DMS 273 (cell line): ENCODE results near the gene WDR59.

Source experiments
- DNase-seq: peaks from one replicate; lab custom pipeline; 2025; ENCODE audit not compliant: unreplicated experiment; lab: John Stamatoyannopoulos, UW

The WDR59 gene

DNA sequence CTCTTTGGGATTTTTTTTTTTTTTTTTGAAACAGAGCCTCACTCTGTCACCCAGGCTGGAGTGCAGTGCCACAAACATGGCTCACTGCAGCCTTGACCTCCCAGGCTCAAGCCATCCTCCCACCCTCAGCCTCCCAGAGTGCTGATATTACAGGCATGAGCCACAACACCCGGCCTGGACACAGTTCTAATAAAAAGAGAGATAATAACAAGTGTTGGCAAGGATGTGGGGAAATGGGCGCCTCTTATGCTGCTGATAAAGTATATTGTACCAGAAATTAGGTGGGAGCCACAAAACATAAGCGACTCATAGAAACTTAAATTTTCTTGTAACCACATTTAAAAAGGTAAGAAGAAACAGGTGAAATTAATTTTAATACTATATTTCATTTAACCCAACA is 159.9 kb downstream of the WDR59 start:
- no peak for DNase-seq
